CD14-positive monocyte (primary cell): Measurements from ENCODE around the gene UBL4A. TPM values are rescaled to one million over a fixed set of nuclear protein-coding genes. Genes with fewer than 3 reads are reported as not detected.

Experiments
- DNase-seq, 3 donors: peaks; one replicate each; pipeline ENCODE4 v3.0.0-alpha.2; 2011 to 2022
- H2AFZ ChIP-seq: 2 replicates; pipeline ENCODE4 v1.6.0; 2012; ENCODE audit warnings: mild to moderate bottlenecking, low read depth, low read length, inconsistent platforms; ENCODE audit not compliant: insufficient read depth, poor library complexity, severe bottlenecking
- H3K27ac ChIP-seq, 2 donors: 1 replicate in 1 of 2; 2 replicates in 1 of 2; pipeline ENCODE4 v1.5.1; 2012 to 2013; ENCODE audit warnings: low read length in 2 of 2, control low read depth in 1 of 2, inconsistent platforms in 1 of 2, low read depth in 1 of 2, mild to moderate bottlenecking in 1 of 2
- H3K27me3 ChIP-seq, 2 donors: one replicate each; pipeline versions ENCODE4 v1.6.0 to v1.6.1; 2011 to 2013; ENCODE audit warnings: low read length in 2 of 2; ENCODE audit not compliant: control insufficient read depth in 2 of 2, insufficient read depth in 2 of 2
- H3K36me3 ChIP-seq, 2 donors: replicated peaks in 1 of 2; 1 replicate in 1 of 2; 2 replicates in 1 of 2; pipeline versions ENCODE4 v1.5.1 to v1.6.1; 2012 to 2013; ENCODE audit warnings: low read length in 2 of 2, control low read depth in 1 of 2, inconsistent platforms in 1 of 2, mild to moderate bottlenecking in 1 of 2; ENCODE audit not compliant: insufficient read depth in 2 of 2, control insufficient read depth in 1 of 2
- H3K4me1 ChIP-seq, 2 donors: 1 replicate in 1 of 2; 2 replicates in 1 of 2; pipeline versions ENCODE4 v1.5.1 to v1.6.1; 2012 to 2013; ENCODE audit warnings: low read length in 2 of 2, control low read depth in 1 of 2, inconsistent platforms in 1 of 2, mild to moderate bottlenecking in 1 of 2, moderate library complexity in 1 of 2; ENCODE audit not compliant: insufficient read depth in 2 of 2, control insufficient read depth in 1 of 2
- H3K4me2 ChIP-seq: replicated peaks from 2 replicates; pipeline ENCODE3; 2012; ENCODE audit warnings: low read length, moderate library complexity, mild to moderate bottlenecking; ENCODE audit not compliant: poor library complexity, severe bottlenecking; ENCODE audit errors: extremely low read depth
- H3K4me3 ChIP-seq, 3 experiments: fragments of 200-600 bp in 1 of 3; sonication (generic) in 1 of 3; replicated peaks in 1 of 3; 1 replicate in 2 of 3; 2 replicates in 1 of 3; pipeline ENCODE4 v1.5.1; 2011 to 2013; ENCODE audit warnings: low read length in 3 of 3, mild to moderate bottlenecking in 3 of 3, control low read depth in 2 of 3, low read depth in 2 of 3, inconsistent platforms in 1 of 3, moderate library complexity in 1 of 3
- H3K79me2 ChIP-seq: 2 replicates; pipeline ENCODE4 v1.6.0; 2012; ENCODE audit warnings: mild to moderate bottlenecking, control low read depth, inconsistent platforms, low read length, moderate library complexity; ENCODE audit not compliant: insufficient read depth
- H3K9ac ChIP-seq: 2 replicates; pipeline ENCODE4 v1.6.0; 2017; ENCODE audit warnings: low read length, mild to moderate bottlenecking; ENCODE audit not compliant: insufficient read depth, poor library complexity, severe bottlenecking
- H3K9me3 ChIP-seq, 2 donors: replicated peaks in 1 of 2; 1 replicate in 1 of 2; 2 replicates in 1 of 2; pipeline versions ENCODE4 v1.5.1 to v1.6.1; 2012 to 2013; ENCODE audit warnings: low read length in 2 of 2, control low read depth in 1 of 2; ENCODE audit not compliant: control insufficient read depth in 1 of 2, insufficient read depth in 1 of 2
- H4K20me1 ChIP-seq: 2 replicates; pipeline ENCODE4 v1.6.0; 2012; ENCODE audit warnings: mild to moderate bottlenecking, low read length, control low read depth, moderate library complexity; ENCODE audit not compliant: insufficient read depth
- H3K27ac Mint-ChIP-seq, 7 donors: one replicate each; pipeline ENCODE4 v1.8.0; 2020; ENCODE audit warnings: mild to moderate bottlenecking in 7 of 7, mixed read lengths in 7 of 7, moderate library complexity in 6 of 7, inconsistent platforms in 2 of 7
- H3K27me3 Mint-ChIP-seq, 3 donors: one replicate each; pipeline ENCODE4 v1.8.0; 2021 to 2022; ENCODE audit warnings: low read depth in 3 of 3, mild to moderate bottlenecking in 3 of 3, mixed read lengths in 3 of 3, moderate library complexity in 3 of 3, inconsistent platforms in 1 of 3
- H3K36me3 Mint-ChIP-seq, 2 donors: one replicate each; pipeline ENCODE4 v1.8.0; 2020; ENCODE audit warnings: mixed read lengths in 2 of 2, inconsistent platforms in 1 of 2, mild to moderate bottlenecking in 1 of 2
- H3K4me1 Mint-ChIP-seq: one replicate; pipeline ENCODE4 v1.8.0; 2020; ENCODE audit warnings: mild to moderate bottlenecking, mixed read lengths
- H3K4me3 Mint-ChIP-seq, 2 donors: one replicate each; pipeline ENCODE4 v1.8.0; 2020; ENCODE audit warnings: mild to moderate bottlenecking in 2 of 2, mixed read lengths in 2 of 2, moderate library complexity in 1 of 2
- H3K9me3 Mint-ChIP-seq, 7 donors: one replicate each; pipeline ENCODE4 v1.8.0; 2020 to 2022; ENCODE audit warnings: mixed read lengths in 7 of 7, mild to moderate bottlenecking in 6 of 7, moderate library complexity in 6 of 7, inconsistent platforms in 2 of 7
- WGBS: methylation state at CpG from one replicate; pipeline ENCODE4 v1.1.5; 2013; ENCODE audit warnings: missing lambda C conversion rate; ENCODE audit not compliant: insufficient coverage; 5-methylcytosine and 5-hydroxymethylcytosine counted together
- intact Hi-C, 2 donors: fragments of 100-400 bp; cut with micrococcal nuclease; formaldehyde crosslinking; loops; one replicate each; pipeline versions ENCODE4 v1.15.0 to v1.15.1; 2023
- polyA plus RNA-seq, 3 donors: library from polyadenylated mRNA; depleted of rRNA in 1 of 3; unstranded in 2 of 3; stranded (reverse) in 1 of 3; fragments of 300-500 nt in 2 of 3; fragments of >200 nt in 1 of 3; fragmentation: Illumina TruSeq in 2 of 3; gene quantifications; 1 replicate in 2 of 3; 2 replicates in 1 of 3; pipeline ENCODE4 v1.2.3, GENCODE V29; 2012 to 2021
- TF ChIP-seq, protein P1 (sequence below): fragments of 200-600 bp; IDR thresholded peaks from one replicate; pipeline ENCODE4 v1.8.0; 2022; ENCODE audit warnings: antibody characterized with exemption, mild to moderate bottlenecking

Gene UBL4A
- polyA plus RNA-seq, 3 donors = 27.9 to 29.0 (median 28.1) TPM

DNA sequence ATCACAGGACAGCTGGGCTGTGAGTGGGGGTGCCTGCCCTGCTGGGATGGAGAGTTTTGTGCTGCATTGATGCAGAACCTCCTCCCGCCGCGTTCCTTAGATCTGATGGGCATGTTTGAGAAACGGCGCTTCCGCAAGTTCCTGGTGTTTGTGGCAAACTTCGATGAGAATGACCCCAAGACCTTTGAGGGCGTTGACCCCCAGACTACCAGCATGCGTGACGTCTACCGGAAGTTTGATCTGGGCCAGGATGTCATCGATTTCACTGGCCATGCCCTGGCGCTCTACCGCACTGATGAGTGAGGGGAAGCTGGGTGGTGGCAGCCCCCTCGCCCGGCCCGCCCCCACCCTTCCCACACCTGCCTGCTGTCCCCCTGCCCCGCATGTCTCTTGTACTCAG is 46.6 kb downstream of the UBL4A start:
- no peak overlapping the region for H2AFZ ChIP-seq
- Mint-ChIP-seq H3K27me3 (peaks cover 0 to 15% (median 0%) of the 10 kb centered on the region in 3 donors), H3K36me3 (peaks cover 45 to 60% of the 10 kb centered on the region in 2 donors), H3K4me1 (peaks cover 23% of the 10 kb centered on the region), H3K4me3 (no peak overlapping the region), H3K27ac (no peak overlapping the region), H3K9me3 (peaks cover 0 to 20% (median 11%) of the 10 kb centered on the region in 7 donors)
- peaks cover 17% of the 10 kb centered on the region for H4K20me1 ChIP-seq
- no peak for DNase-seq
- H3K27me3 ChIP-seq = no peaks in the 10 kb centered on the region
- no peak overlapping the region for H3K4me3 ChIP-seq
- H3K4me1 ChIP-seq = peaks cover 25 to 33% of the 10 kb centered on the region in 2 donors
- WGBS = 91% methylated on average over 8 of the region's 18 CpGs
- H3K4me2 ChIP-seq = no peak overlapping the region
- no peak overlapping the region for H3K9ac ChIP-seq
- H3K27ac ChIP-seq = no peak overlapping the region
- peaks cover 42 to 45% of the 10 kb centered on the region in 2 donors for H3K36me3 ChIP-seq
- TF ChIP-seq, protein P1, sequence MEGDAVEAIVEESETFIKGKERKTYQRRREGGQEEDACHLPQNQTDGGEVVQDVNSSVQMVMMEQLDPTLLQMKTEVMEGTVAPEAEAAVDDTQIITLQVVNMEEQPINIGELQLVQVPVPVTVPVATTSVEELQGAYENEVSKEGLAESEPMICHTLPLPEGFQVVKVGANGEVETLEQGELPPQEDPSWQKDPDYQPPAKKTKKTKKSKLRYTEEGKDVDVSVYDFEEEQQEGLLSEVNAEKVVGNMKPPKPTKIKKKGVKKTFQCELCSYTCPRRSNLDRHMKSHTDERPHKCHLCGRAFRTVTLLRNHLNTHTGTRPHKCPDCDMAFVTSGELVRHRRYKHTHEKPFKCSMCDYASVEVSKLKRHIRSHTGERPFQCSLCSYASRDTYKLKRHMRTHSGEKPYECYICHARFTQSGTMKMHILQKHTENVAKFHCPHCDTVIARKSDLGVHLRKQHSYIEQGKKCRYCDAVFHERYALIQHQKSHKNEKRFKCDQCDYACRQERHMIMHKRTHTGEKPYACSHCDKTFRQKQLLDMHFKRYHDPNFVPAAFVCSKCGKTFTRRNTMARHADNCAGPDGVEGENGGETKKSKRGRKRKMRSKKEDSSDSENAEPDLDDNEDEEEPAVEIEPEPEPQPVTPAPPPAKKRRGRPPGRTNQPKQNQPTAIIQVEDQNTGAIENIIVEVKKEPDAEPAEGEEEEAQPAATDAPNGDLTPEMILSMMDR = no peak
- intact Hi-C loops = loop anchor here (5.0 kb wide), 2 partner anchors 37 to 38 kb away; partner anchors contain the start of gene LAGE3 (in 1 of the 2)
- peaks cover 40% of the 10 kb centered on the region for H3K79me2 ChIP-seq
- peaks cover 0 to 5% of the 10 kb centered on the region in 2 donors for H3K9me3 ChIP-seq

DNA sequence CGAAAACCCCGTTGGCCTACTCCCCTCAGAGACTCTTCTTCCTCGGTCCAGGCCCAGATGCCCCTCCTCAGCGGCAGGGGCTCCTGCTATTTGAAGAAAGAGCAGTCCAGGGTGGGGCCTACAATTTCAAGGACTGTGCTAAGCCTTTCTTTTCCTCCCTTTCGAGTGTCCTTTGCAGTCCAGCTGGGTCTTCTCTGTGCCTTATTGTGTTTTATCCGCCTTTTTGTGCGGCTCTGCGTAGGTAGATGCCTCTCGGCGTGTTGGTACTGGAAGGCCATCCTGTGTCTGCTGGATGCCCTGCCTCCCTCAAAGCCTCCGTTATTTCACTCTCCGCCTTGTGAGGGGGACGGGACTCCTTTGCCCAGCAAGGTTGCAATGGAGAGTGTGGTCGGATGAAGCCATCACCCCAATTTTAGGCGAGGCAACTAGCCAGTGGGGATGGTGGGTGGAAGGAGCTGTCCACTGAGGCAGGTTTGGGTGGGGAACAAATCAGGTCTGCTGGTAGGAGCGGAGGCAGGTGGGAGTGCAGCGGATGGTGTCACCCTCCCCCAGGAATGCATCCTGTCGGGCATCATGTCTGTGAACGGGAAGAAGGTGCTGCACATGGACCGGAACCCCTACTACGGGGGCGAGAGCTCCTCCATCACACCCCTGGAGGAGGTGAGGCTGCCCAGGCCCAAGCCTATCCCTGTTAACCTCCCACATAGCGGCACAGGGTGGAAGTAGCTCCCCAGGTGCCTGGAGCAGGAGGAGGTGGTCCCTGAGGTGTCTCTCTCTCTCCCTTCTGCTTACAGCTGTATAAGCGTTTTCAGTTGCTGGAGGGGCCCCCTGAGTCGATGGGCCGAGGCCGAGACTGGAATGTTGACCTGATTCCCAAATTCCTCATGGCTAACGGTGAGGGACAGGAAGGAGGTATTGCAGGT is 48.2 kb downstream of the UBL4A start:
- DNase-seq = no peak
- intact Hi-C loops = loop anchor here in 1 of 2 donors (5.0 kb wide), 1 partner anchor 36 kb away; no protein-coding TSS in a partner anchor
- Mint-ChIP-seq H3K4me1 (peaks cover 20% of the 10 kb centered on the region), H3K27me3 (peaks cover 0 to 18% (median 0%) of the 10 kb centered on the region in 3 donors), H3K36me3 (peaks cover 58 to 74% of the 10 kb centered on the region in 2 donors), H3K4me3 (peak overlapping the region; percentile 85 to 86), H3K27ac (peak overlapping the region in 6 of 7 donors; percentile 40 to 79 (median 66)), H3K9me3 (peaks cover 0 to 17% (median 11%) of the 10 kb centered on the region in 7 donors)
- H3K9ac ChIP-seq = peak overlapping the region; percentile 60
- H4K20me1 ChIP-seq = peaks cover 15% of the 10 kb centered on the region
- 80% methylated on average over 2 of the region's 28 CpGs for WGBS
- H3K27me3 ChIP-seq = no peaks in the 10 kb centered on the region
- H3K9me3 ChIP-seq = peaks cover 0 to 5% of the 10 kb centered on the region in 2 donors
- peaks cover 35% of the 10 kb centered on the region for H3K79me2 ChIP-seq
- TF ChIP-seq, protein P1 = no peak
- H2AFZ ChIP-seq = no peak overlapping the region
- no peak overlapping the region for H3K27ac ChIP-seq
- H3K4me3 ChIP-seq = peak overlapping the region; percentile 53 to 75 (median 55)
- peaks cover 55 to 62% of the 10 kb centered on the region in 2 donors for H3K36me3 ChIP-seq
- H3K4me2 ChIP-seq = peak overlapping the region; percentile 75
- peaks cover 14 to 22% of the 10 kb centered on the region in 2 donors for H3K4me1 ChIP-seq
